SK-MEL-5 (cell line): ENCODE data around the gene EP400. TPM values are rescaled to one million over a fixed set of nuclear protein-coding genes. Genes with fewer than 3 reads are reported as not detected.
A peak's percentile ranks its signal among the peaks of the same experiment; 100 is the strongest.

ENCODE experiments used
- DNase-seq: peaks from one replicate; pipeline ENCODE4 v3.0.0-alpha.2; 2016; ENCODE audit warnings: low read depth, low spot score
- in situ Hi-C: cut with HindIII; loops from 2 replicates; pipeline ENCODE4 v1.10.0; 2016; ENCODE audit warnings: low sequenced_read_pairs, high pct_unique_total_duplicates, low pct_unique_long_range_greater_than_20kb
- polyA plus RNA-seq, 2 experiments: library from polyadenylated mRNA; depleted of rRNA; stranded (reverse); fragments of >200 nt; gene quantifications; 2 replicates each; pipeline ENCODE4 v1.2.3, GENCODE V29; 2015
- total RNA-seq: library from RNA; depleted of rRNA; stranded (reverse); fragments of >200 nt; shearing (Covaris generic); gene quantifications from 2 replicates; pipeline ENCODE4 v1.2.3, GENCODE V29; 2014; rRNA removed

The EP400 gene
- total RNA-seq: 5.7 and 7.6 TPM in 2 replicates
- 28.1 and 34.4 TPM in 2 replicates for polyA plus RNA-seq (2015; cell fraction: cytosol; rRNA removed)
- polyA plus RNA-seq (2015; cell fraction: nucleus; rRNA removed): 59.8 and 64.0 TPM in 2 replicates

GRCh38 chr12:131949431-131950181 lies at the start of gene EP400:
TSS of gene EP400 (plus strand) at chr12:131949942. CDS start at chr12:131960620, 10,678 bp downstream.
- DNase-seq: peak; percentile 94
- in situ Hi-C loops: no loop called here

GRCh38 chr12:131900397-131900796 lies 49.3 kb upstream of the EP400 start:
- DNase-seq: no peak
- in situ Hi-C loops: no loop called here

GRCh38 chr12:131901431-131902331 lies 48.1 kb upstream of the EP400 start:
- no peak for DNase-seq
- in situ Hi-C loops: no loop called here

- DNase-seq: no peak
These were observed 47.2 kb upstream of the EP400 start for GRCh38 chr12:131902332-131903241.

GRCh38 chr12:131903270-131904255 lies 46.2 kb upstream of the EP400 start:
- in situ Hi-C loops: no loop called here

More at GRCh38 chr12:131902332-131903241, 47.2 kb upstream of the EP400 start:
- in situ Hi-C loops: no loop called here

GRCh38 chr12:131904346-131904745 lies 45.4 kb upstream of the EP400 start:
- no peak for DNase-seq
- in situ Hi-C loops: no loop called here

More at GRCh38 chr12:131903270-131904255, 46.2 kb upstream of the EP400 start:
- DNase-seq: no peak

- DNase-seq: no peak
- in situ Hi-C loops: no loop called here
These were observed 44.6 kb upstream of the EP400 start for GRCh38 chr12:131905081-131905629.

GRCh38 chr12:131905630-131906091 lies 44.1 kb upstream of the EP400 start:
- in situ Hi-C loops: no loop called here
- DNase-seq: no peak

- in situ Hi-C loops: no loop called here
- no peak for DNase-seq
These were observed 42.2 kb upstream of the EP400 start for GRCh38 chr12:131907379-131908091.

- no peak for DNase-seq
- in situ Hi-C loops: no loop called here
These were observed 41.4 kb upstream of the EP400 start for GRCh38 chr12:131908092-131909080.

GRCh38 chr12:131909081-131909751 lies 40.5 kb upstream of the EP400 start:
- in situ Hi-C loops: no loop called here
- no peak for DNase-seq

- no peak for DNase-seq
- in situ Hi-C loops: no loop called here
These were observed 40.0 kb upstream of the EP400 start for GRCh38 chr12:131909752-131910219.

GRCh38 chr12:131910302-131911027 lies 39.3 kb upstream of the EP400 start:
- in situ Hi-C loops: no loop called here
- DNase-seq: no peak
